22Rv1 (cell line): Measurements from ENCODE around the gene KDM4E.
"Not testable (repeated sequence)": the region's sequence is repeated elsewhere in the genome, so short reads cannot be mapped to it uniquely, and the experiment has no call there.

Source experiments
- H3K27ac ChIP-seq: fragments of 450-650 bp; 2 replicates; pipeline ENCODE4 v1.5.1; 2017
- CTCF ChIP-seq: fragments of 450-650 bp; IDR thresholded peaks from 2 replicates; pipeline ENCODE4 v1.5.1; 2017; ENCODE audit warnings: mild to moderate bottlenecking
- ZFX ChIP-seq: fragments of 450-650 bp; IDR thresholded peaks from 2 replicates; pipeline ENCODE4 v1.6.1; 2017; ENCODE audit warnings: antibody characterized with exemption, borderline replicate concordance

Gene KDM4E

GRCh38 chr11:95003716-95004115, 21.3 kb upstream of the KDM4E start:
- H3K27ac ChIP-seq, result no peak overlapping the region
- TF ChIP-seq CTCF, result no peak
- TF ChIP-seq ZFX, result no peak

- H3K27ac ChIP-seq, result no peak overlapping the region
- TF ChIP-seq CTCF, result no peak
- no peak for TF ChIP-seq ZFX
Observed at GRCh38 chr11:95005642-95006041, 19.4 kb upstream of the KDM4E start.

- no peak for TF ChIP-seq ZFX
- no peak for TF ChIP-seq CTCF
- H3K27ac ChIP-seq, result no peak overlapping the region
Observed at GRCh38 chr11:95011376-95011775, 13.7 kb upstream of the KDM4E start.

DNA sequence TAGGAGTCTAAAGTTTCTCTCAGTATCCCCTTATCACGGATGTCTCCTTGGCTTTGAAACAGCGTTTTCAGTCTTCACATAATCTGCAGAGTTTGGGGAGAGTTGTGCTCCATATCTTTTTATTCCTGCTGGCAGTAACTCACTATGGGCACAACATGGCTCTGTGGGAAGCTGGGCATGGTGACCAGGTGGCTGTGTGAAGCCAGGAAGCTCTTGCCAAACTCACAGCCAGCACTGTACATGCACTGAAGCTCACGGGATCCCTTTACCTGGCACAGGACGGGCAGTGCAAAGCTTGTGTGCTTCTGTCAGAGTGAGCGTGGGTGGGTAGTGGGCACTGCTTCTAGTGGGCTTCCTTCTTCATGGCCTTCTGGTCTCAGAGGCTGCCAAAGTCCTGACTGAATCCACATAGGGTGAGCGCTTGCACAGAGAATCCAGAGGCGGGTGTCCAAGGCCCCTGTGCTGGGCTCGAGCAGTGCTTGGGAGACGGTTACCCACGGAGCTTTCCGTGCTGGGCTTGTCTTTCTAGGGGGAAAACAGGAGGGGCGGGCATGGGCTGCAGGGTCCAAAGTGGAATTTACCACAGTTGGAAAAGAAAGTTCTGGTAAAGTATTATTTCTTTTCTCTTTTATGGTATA, 10.8 kb upstream of the KDM4E start:
- H3K27ac ChIP-seq, result no peak overlapping the region
- TF ChIP-seq ZFX (no peak), CTCF (no peak)

GRCh38 chr11:95016139-95016538, 8.9 kb upstream of the KDM4E start:
- no peak overlapping the region for H3K27ac ChIP-seq
- TF ChIP-seq CTCF (no peak), ZFX (no peak)

DNA sequence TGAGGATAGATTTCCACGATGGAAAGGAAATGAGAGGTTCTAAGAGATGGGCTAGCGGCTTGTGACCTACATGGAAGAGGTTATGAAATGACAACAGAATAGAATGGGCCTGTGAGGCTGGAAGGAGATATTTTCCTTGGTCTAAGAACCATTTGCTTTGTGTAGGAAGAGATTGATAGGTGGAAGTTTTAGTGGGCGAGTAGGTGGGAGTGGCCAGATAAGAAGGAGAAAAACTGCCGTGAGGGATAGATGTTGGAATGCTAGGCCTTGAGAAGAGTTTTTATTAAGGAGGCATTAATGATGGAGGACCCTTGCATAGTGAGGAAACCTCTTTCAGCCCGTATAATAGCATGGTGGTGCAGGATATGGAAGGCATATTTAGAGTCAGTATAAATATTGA, 3.6 kb upstream of the KDM4E start:
- not testable (repeated sequence) for H3K27ac ChIP-seq

- H3K27ac ChIP-seq, result not testable (repeated sequence)
Observed at GRCh38 chr11:95025594-95025993, 536 bp downstream of the KDM4E start.

GRCh38 chr11:95028357-95028756, 3.3 kb downstream of the KDM4E start:
- no peak overlapping the region for H3K27ac ChIP-seq
- TF ChIP-seq CTCF (no peak), ZFX (no peak)
